ENCODE measurements around the gene INPP1.

- TF ChIP-seq, protein P1, sequence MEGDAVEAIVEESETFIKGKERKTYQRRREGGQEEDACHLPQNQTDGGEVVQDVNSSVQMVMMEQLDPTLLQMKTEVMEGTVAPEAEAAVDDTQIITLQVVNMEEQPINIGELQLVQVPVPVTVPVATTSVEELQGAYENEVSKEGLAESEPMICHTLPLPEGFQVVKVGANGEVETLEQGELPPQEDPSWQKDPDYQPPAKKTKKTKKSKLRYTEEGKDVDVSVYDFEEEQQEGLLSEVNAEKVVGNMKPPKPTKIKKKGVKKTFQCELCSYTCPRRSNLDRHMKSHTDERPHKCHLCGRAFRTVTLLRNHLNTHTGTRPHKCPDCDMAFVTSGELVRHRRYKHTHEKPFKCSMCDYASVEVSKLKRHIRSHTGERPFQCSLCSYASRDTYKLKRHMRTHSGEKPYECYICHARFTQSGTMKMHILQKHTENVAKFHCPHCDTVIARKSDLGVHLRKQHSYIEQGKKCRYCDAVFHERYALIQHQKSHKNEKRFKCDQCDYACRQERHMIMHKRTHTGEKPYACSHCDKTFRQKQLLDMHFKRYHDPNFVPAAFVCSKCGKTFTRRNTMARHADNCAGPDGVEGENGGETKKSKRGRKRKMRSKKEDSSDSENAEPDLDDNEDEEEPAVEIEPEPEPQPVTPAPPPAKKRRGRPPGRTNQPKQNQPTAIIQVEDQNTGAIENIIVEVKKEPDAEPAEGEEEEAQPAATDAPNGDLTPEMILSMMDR (IDR thresholded peaks at IDR 0.05), result no peak
- TF ChIP-seq AFF4 (CRISPR knock-in tag; IDR thresholded peaks at IDR 0.05; ENCODE audit: borderline replicate concordance) (no peak), JUN (CRISPR knock-in tag; IDR thresholded peaks at IDR 0.05) (no peak), RORB (CRISPR knock-in tag; IDR thresholded peaks at IDR 0.05) (no peak), NR3C1 (CRISPR knock-in tag; conservative IDR thresholded peaks at IDR 0.05; ENCODE audit: low read depth) (no peak)
- TF ChIP-seq, protein P2, sequence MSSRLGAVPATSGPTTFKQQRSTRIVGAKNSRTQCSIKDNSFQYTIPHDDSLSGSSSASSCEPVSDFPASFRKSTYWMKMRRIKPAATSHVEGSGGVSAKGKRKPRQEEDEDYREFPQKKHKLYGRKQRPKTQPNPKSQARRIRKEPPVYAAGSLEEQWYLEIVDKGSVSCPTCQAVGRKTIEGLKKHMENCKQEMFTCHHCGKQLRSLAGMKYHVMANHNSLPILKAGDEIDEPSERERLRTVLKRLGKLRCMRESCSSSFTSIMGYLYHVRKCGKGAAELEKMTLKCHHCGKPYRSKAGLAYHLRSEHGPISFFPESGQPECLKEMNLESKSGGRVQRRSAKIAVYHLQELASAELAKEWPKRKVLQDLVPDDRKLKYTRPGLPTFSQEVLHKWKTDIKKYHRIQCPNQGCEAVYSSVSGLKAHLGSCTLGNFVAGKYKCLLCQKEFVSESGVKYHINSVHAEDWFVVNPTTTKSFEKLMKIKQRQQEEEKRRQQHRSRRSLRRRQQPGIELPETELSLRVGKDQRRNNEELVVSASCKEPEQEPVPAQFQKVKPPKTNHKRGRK (CRISPR knock-in tag; IDR thresholded peaks at IDR 0.05; ENCODE audit: borderline replicate concordance), result no peak
- TF ChIP-seq, protein P3, sequence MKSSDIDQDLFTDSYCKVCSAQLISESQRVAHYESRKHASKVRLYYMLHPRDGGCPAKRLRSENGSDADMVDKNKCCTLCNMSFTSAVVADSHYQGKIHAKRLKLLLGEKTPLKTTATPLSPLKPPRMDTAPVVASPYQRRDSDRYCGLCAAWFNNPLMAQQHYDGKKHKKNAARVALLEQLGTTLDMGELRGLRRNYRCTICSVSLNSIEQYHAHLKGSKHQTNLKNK (CRISPR knock-in tag; IDR thresholded peaks at IDR 0.05), result no peak
Observed at GRCh38 chr2:190415251-190415650, 71.9 kb downstream of the INPP1 start.

All from WTC11 (cell line).